ENCODE results near the gene CBLL1. TPM values are rescaled to one million over a fixed set of nuclear protein-coding genes. Genes with fewer than 3 reads are reported as not detected.

CBLL1 gene
- total RNA-seq, 2 donors from 2014 or later, result 19.3 to 31.9 TPM

DNA sequence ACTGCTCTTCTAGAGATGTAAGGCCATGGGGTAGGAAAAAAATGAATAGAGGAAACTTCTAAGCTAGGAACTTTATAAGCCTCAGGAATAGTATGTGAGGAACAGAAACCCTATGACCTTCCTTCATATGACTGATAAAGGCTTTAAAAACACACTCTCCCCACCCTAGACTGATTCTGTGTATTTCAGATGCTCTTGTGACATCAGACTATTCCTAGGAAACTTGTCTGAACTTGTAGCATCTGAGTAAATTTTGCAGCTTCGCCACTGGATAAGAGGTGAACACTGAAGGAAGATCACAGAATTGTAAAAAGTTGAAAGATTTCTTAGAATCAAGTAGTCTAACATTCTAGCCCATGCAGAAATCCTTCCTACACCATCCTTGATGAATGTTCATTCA lies 31.0 kb upstream of the CBLL1 start:
- DNase-seq (ENCODE audit: low spot score), result no peak
- H3K4me1 ChIP-seq, result no peaks in the 10 kb centered on the region
- H3K27me3 ChIP-seq, result no peaks in the 10 kb centered on the region
- no peak overlapping the region for H3K27ac ChIP-seq
- no peaks in the 10 kb centered on the region for H3K9me3 ChIP-seq
- TF ChIP-seq, protein P1, sequence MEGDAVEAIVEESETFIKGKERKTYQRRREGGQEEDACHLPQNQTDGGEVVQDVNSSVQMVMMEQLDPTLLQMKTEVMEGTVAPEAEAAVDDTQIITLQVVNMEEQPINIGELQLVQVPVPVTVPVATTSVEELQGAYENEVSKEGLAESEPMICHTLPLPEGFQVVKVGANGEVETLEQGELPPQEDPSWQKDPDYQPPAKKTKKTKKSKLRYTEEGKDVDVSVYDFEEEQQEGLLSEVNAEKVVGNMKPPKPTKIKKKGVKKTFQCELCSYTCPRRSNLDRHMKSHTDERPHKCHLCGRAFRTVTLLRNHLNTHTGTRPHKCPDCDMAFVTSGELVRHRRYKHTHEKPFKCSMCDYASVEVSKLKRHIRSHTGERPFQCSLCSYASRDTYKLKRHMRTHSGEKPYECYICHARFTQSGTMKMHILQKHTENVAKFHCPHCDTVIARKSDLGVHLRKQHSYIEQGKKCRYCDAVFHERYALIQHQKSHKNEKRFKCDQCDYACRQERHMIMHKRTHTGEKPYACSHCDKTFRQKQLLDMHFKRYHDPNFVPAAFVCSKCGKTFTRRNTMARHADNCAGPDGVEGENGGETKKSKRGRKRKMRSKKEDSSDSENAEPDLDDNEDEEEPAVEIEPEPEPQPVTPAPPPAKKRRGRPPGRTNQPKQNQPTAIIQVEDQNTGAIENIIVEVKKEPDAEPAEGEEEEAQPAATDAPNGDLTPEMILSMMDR (IDR thresholded peaks at IDR 0.05), result no peak
- H3K36me3 ChIP-seq, result no peaks in the 10 kb centered on the region
- H3K4me3 ChIP-seq, result no peak overlapping the region

GRCh38 chr7:107715531-107715930 lies 28.4 kb upstream of the CBLL1 start:
- Histone ChIP-seq H3K27me3 (no peaks in the 10 kb centered on the region), H3K4me3 (no peak overlapping the region), H3K36me3 (no peaks in the 10 kb centered on the region), H3K9me3 (no peaks in the 10 kb centered on the region), H3K27ac (no peak overlapping the region), H3K4me1 (no peaks in the 10 kb centered on the region)
- TF ChIP-seq, protein P1 (IDR thresholded peaks at IDR 0.05), result no peak
- no peak for DNase-seq (ENCODE audit: low spot score)

DNA sequence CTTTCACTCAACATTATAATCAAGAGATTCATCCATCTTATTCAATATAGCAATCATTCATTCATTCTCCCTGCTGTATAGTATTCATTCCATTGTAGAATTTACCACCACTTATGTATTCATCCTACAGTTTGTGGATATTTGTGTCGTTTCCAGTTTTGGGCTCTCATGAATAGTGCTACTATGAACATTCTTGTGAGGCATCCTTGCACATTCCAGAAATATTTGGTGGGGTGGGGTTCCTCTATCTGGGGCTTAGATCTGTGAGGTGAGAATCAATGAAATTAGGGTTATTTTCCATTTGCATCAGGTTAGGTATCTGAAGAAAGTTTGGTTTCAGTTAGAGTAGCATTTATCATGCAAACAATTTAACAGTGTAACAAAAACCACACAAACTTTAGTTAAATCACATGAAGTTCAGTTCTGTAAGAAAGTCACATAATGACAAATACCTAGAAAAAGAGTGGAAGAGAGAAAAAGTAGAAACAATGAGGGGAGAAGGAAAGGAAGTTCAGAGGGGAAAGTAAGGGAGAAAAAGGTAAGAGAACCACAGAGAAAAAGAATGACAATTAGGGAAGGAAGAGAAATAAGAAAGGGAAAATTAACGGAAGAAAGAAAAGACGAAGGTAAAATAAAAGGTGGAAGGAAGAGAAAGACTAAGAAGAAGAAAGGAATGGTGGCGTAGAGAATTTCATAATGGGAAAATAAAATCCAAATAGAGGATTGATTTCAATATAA lies 25.3 kb upstream of the CBLL1 start:
- no peak for DNase-seq (ENCODE audit: low spot score)
- Histone ChIP-seq H3K4me1 (no peaks in the 10 kb centered on the region), H3K36me3 (no peaks in the 10 kb centered on the region), H3K27me3 (no peaks in the 10 kb centered on the region), H3K9me3 (no peaks in the 10 kb centered on the region), H3K4me3 (no peak overlapping the region), H3K27ac (no peak overlapping the region)
- TF ChIP-seq, protein P1 (IDR thresholded peaks at IDR 0.05), result no peak

GRCh38 chr7:107721286-107721685 lies 22.7 kb upstream of the CBLL1 start:
- no peak overlapping the region for H3K4me3 ChIP-seq
- TF ChIP-seq, protein P1 (IDR thresholded peaks at IDR 0.05), result no peak
- no peak for DNase-seq (ENCODE audit: low spot score)

GRCh38 chr7:107723255-107723654 lies 20.7 kb upstream of the CBLL1 start:
- Histone ChIP-seq H3K27me3 (no peaks in the 10 kb centered on the region), H3K9me3 (no peaks in the 10 kb centered on the region), H3K27ac (no peak overlapping the region), H3K4me3 (no peak overlapping the region), H3K4me1 (no peaks in the 10 kb centered on the region), H3K36me3 (no peaks in the 10 kb centered on the region)
- DNase-seq (ENCODE audit: low spot score), result no peak
- TF ChIP-seq, protein P1 (IDR thresholded peaks at IDR 0.05), result no peak

More at GRCh38 chr7:107721286-107721685, 22.7 kb upstream of the CBLL1 start:
- no peaks in the 10 kb centered on the region for H3K27me3 ChIP-seq
- no peak overlapping the region for H3K27ac ChIP-seq
- no peaks in the 10 kb centered on the region for H3K4me1 ChIP-seq
- no peaks in the 10 kb centered on the region for H3K36me3 ChIP-seq
- H3K9me3 ChIP-seq, result no peaks in the 10 kb centered on the region

All from right atrium auricular region (tissue), 2 donors.